ENCODE results near the gene SHB. TPM values are rescaled to one million over a fixed set of nuclear protein-coding genes. Genes with fewer than 3 reads are reported as not detected.

SHB gene
- total and polyA plus RNA-seq, 2 of the 8 experiments (the other 6 are each of a cell fraction or from before 2014, with no cell fraction given) = 4.1 to 12.6 TPM

GRCh38 chr9:37908698-37909186 is 160.3 kb downstream of the SHB start:
- H3K23ac ChIP-seq (ENCODE audit: insufficient read length) = no peak overlapping the region
- no peak overlapping the region for H2BK20ac ChIP-seq (ENCODE audit: low read length)
- H3K18ac ChIP-seq (ENCODE audit: extremely low read depth, low read length) = no peak overlapping the region
- ChIA-PET CTCF (ENCODE audit: partially characterized antibody) (interaction anchor here (0.7 to 2.9 kb wide), 5 partner anchors 9 to 355 kb away, joined by 3 to 10 read pairs (median 5); no protein-coding TSS in a partner anchor), POLR2A (ENCODE audit: partially characterized antibody) (no interaction called here)
- FAIRE-seq = no peak
- no peak overlapping the region for H3K4ac ChIP-seq (replicated peaks; ENCODE audit: insufficient read length, low read depth, low read length)
- H3K9ac ChIP-seq (replicated peaks in 1 of 4; ENCODE audit: extremely low read depth in 1 of 4, low read depth in 3 of 4, low read length in 3 of 4) = no peak overlapping the region
- H3K27me3 ChIP-seq (replicated peaks in 1 of 4; ENCODE audit: control insufficient read depth in 3 of 4, extremely low read depth in 1 of 4, insufficient read depth in 3 of 4, low read length in 3 of 4) = peaks cover 0 to 3% (median 0%) of the 10 kb centered on the region in 4 experiments; a peak in 3 of 7 replicates
- H2BK5ac ChIP-seq (ENCODE audit: low read depth, low read length) = no peak overlapping the region
- H3K79me1 ChIP-seq (ENCODE audit: low read depth, low read length) = no peaks in the 10 kb centered on the region
- H2AFZ ChIP-seq (ENCODE audit: low read length) = no peak overlapping the region
- no peak overlapping the region for H3K27ac ChIP-seq (ENCODE audit: low read depth, low read length)
- no peak overlapping the region for H2BK15ac ChIP-seq (ENCODE audit: low read length)
- H2BK120ac ChIP-seq (replicated peaks; ENCODE audit: low read depth, low read length) = no peak overlapping the region
- DNase-seq (ENCODE audit: low read depth in 1 of 2, low spot score in 2 of 2) = no peak
- no peaks in the 10 kb centered on the region for H3K9me3 ChIP-seq (ENCODE audit: insufficient read depth in 2 of 2, low read depth in 1 of 2, low read length in 1 of 2)
- H3K36me3 ChIP-seq (ENCODE audit: control insufficient read depth in 2 of 4, insufficient read depth in 4 of 4, low read length in 3 of 4) = no peaks in the 10 kb centered on the region
- no peak overlapping the region for H2BK12ac ChIP-seq (ENCODE audit: low read depth, low read length)
- no peak overlapping the region for H3K4me2 ChIP-seq (ENCODE audit: insufficient read depth in 1 of 2, low read depth in 2 of 2, low read length in 2 of 2)
- H3K4me1 ChIP-seq (replicated peaks in 1 of 4; ENCODE audit: control insufficient read depth in 3 of 4, insufficient read depth in 4 of 4, low read length in 3 of 4) = peaks cover 0 to 6% (median 4%) of the 10 kb centered on the region in 4 experiments; a peak in 3 of 7 replicates
- no peaks in the 10 kb centered on the region for H4K20me1 ChIP-seq (replicated peaks in 1 of 2; ENCODE audit: control insufficient read depth in 1 of 2, insufficient read depth in 2 of 2, low read length in 2 of 2)
- no peak overlapping the region for H4K91ac ChIP-seq (replicated peaks; ENCODE audit: insufficient read length, low read length)
- H2AK5ac ChIP-seq (ENCODE audit: low read depth, low read length) = no peak overlapping the region
- no peak overlapping the region for H4K8ac ChIP-seq (ENCODE audit: extremely low read depth, insufficient read depth, low read length)
- TF ChIP-seq TBP (IDR thresholded peaks at IDR 0.05; ENCODE audit: low read depth, low read length) (no peak), ATF2 (IDR thresholded peaks at IDR 0.05; ENCODE audit: low read length) (no peak), POLR2A (IDR thresholded peaks at IDR 0.05; ENCODE audit: control extremely low read depth in 1 of 2, low read depth in 2 of 2, low read length in 2 of 2) (no peak), KDM4A (IDR thresholded peaks at IDR 0.05; ENCODE audit: low read depth, low read length, severe bottlenecking) (no peak), RFX5 (IDR thresholded peaks at IDR 0.05; ENCODE audit: borderline replicate concordance, low read depth, low read length) (no peak), TEAD4 (IDR thresholded peaks at IDR 0.05; ENCODE audit: low read depth, low read length) (no peak), CBX5 (IDR thresholded peaks at IDR 0.05; ENCODE audit: low read depth, low read length) (no peak), ATF3 (IDR thresholded peaks at IDR 0.05; ENCODE audit: insufficient read depth, low read depth, low read length) (no peak), GTF2F1 (IDR thresholded peaks at IDR 0.05; ENCODE audit: borderline replicate concordance, low read depth, low read length) (no peak), CEBPB (IDR thresholded peaks at IDR 0.05; ENCODE audit: low read depth, low read length) (no peak), RBBP5 (IDR thresholded peaks at IDR 0.05; ENCODE audit: borderline replicate concordance, low read depth, low read length) (no peak), TCF12 (IDR thresholded peaks at IDR 0.05; ENCODE audit: low read depth, low read length) (no peak)
- H4K5ac ChIP-seq (ENCODE audit: insufficient read length, low read depth, low read length) = no peak overlapping the region
- no peak overlapping the region for H3K4me3 ChIP-seq (ENCODE audit: extremely low read depth in 1 of 4, insufficient read depth in 2 of 4, low read depth in 3 of 4, low read length in 4 of 4)
- no peaks in the 10 kb centered on the region for H3K79me2 ChIP-seq (ENCODE audit: control insufficient read depth in 1 of 2, insufficient read depth in 2 of 2, low read length in 2 of 2)
- no peak overlapping the region for H3K56ac ChIP-seq (replicated peaks; ENCODE audit: insufficient read length, low read depth, low read length)
- H3K23me2 ChIP-seq (ENCODE audit: low read depth, low read length) = no peaks in the 10 kb centered on the region; the same call in 1 of the 2 replicates
- WGBS, 2 experiments (ENCODE audit: extremely low coverage in 1 of 2, insufficient coverage in 1 of 2, insufficient read length in 1 of 2, insufficient replicate concordance in 2 of 2, low coverage in 1 of 2, low lambda C conversion rate in 2 of 2, missing lambda C conversion rate in 1 of 2) = 83% methylated on average over 4 of the region's 4 CpGs; no CpG with 5 or more reads in 1 of the 2 experiments
- H3K14ac ChIP-seq (ENCODE audit: insufficient read length) = no peak overlapping the region
